K562 (cell line): ENCODE measurements around the gene ZMYM2. TPM values are rescaled to one million over a fixed set of nuclear protein-coding genes. Genes with fewer than 3 reads are reported as not detected.

Source experiments
- BCL6 ChIP-seq: fragments of 250-450 bp; sonication (Bioruptor Pico); IDR thresholded peaks from 2 replicates; pipeline ENCODE4 v1.4.0; 2020
- BDP1 ChIP-seq: IDR thresholded peaks from 3 replicates; pipeline ENCODE4 v1.6.1; 2011; ENCODE audit not compliant: insufficient read length, insufficient read depth
- CBX2 ChIP-seq: fragments of 200-600 bp; sonication (generic); IDR thresholded peaks from one replicate; pipeline ENCODE4 v1.6.1; 2012; ENCODE audit warnings: mild to moderate bottlenecking, low read length, inconsistent platforms; ENCODE audit not compliant: insufficient read depth, poor library complexity, severe bottlenecking
- CHD4 ChIP-seq: fragments of 200-600 bp; sonication (generic); IDR thresholded peaks from 3 replicates; pipeline ENCODE4 v1.6.1; 2012; ENCODE audit warnings: low read depth, mild to moderate bottlenecking, mixed read lengths, low read length, inconsistent platforms; ENCODE audit not compliant: insufficient read depth, insufficient replicate concordance, poor library complexity, severe bottlenecking
- HOXB6 ChIP-seq: fragments of 250-450 bp; sonication (Bioruptor Pico); IDR thresholded peaks from 2 replicates; pipeline ENCODE4 v1.5.1; 2022; ENCODE audit warnings: mild to moderate bottlenecking, borderline replicate concordance
- JUND ChIP-seq, 2 experiments: IDR thresholded peaks; 2 replicates in 1 of 2; 3 replicates in 1 of 2; pipeline ENCODE4 v1.6.1; 2011; ENCODE audit warnings: borderline replicate concordance in 2 of 2, low read depth in 2 of 2, low read length in 2 of 2, improper control_type of control experiment in 1 of 2, missing biosample characterization in 1 of 2, missing genetic modification characterization in 1 of 2, missing genetic modification reagents in 1 of 2
- MBD1 ChIP-seq: fragments of 250-450 bp; sonication (Bioruptor Pico); IDR thresholded peaks from 2 replicates; pipeline ENCODE4 v1.8.0; 2022; ENCODE audit warnings: inconsistent platforms
- MTA3 ChIP-seq: fragments of 450-650 bp; formaldehyde crosslinking; IDR thresholded peaks from 2 replicates; pipeline ENCODE4 v1.6.1; 2017; ENCODE audit warnings: mild to moderate bottlenecking, borderline replicate concordance
- NCOA2 ChIP-seq, 2 experiments: fragments of 450-650 bp; IDR thresholded peaks; 2 replicates each; pipeline ENCODE4 v1.6.1; 2018; ENCODE audit warnings: mild to moderate bottlenecking in 2 of 2, moderate library complexity in 1 of 2; ENCODE audit not compliant: partially characterized antibody in 2 of 2
- PCBP1 ChIP-seq: fragments of 200-400 bp; formaldehyde crosslinking; IDR thresholded peaks from 2 replicates; pipeline ENCODE4 v1.6.1; 2018; ENCODE audit warnings: mild to moderate bottlenecking, low read depth, low read length; ENCODE audit not compliant: poor library complexity, severe bottlenecking
- PPARD ChIP-seq: fragments of 250-450 bp; sonication (Bioruptor Pico); IDR thresholded peaks from 2 replicates; pipeline ENCODE4 v1.8.0; 2022; ENCODE audit warnings: inconsistent platforms, mild to moderate bottlenecking, moderate library complexity
- PURB ChIP-seq: sonication (generic); formaldehyde crosslinking; IDR thresholded peaks from 2 replicates; pipeline ENCODE4 v1.9.0; 2021; ENCODE audit warnings: low read depth, mild to moderate bottlenecking, missing genetic modification reagents
- RAD21 ChIP-seq, 2 experiments: fragments of 250-450 bp in 1 of 2; fragments of 450-650 bp in 1 of 2; sonication (Bioruptor Pico) in 1 of 2; formaldehyde crosslinking in 1 of 2; IDR thresholded peaks in 1 of 2; conservative IDR thresholded peaks in 1 of 2; 2 replicates each; pipeline versions ENCODE4 v1.4.0 to v1.8.0; 2020 to 2022; ENCODE audit warnings: mild to moderate bottlenecking in 2 of 2, moderate library complexity in 1 of 2
- ZBTB26 ChIP-seq: fragments of 450-650 bp; formaldehyde crosslinking; IDR thresholded peaks from 2 replicates; pipeline ENCODE4 v1.4.0; 2022; ENCODE audit warnings: missing genetic modification characterization
- ZNF282 ChIP-seq: sonication (generic); formaldehyde crosslinking; IDR thresholded peaks from 2 replicates; pipeline ENCODE4 v1.8.1; 2023; ENCODE audit warnings: missing genetic modification reagents
- ZNF445 ChIP-seq: fragments of 250-450 bp; sonication (Bioruptor Pico); IDR thresholded peaks from 2 replicates; pipeline ENCODE4 v1.4.0; 2020; ENCODE audit warnings: low read depth, mild to moderate bottlenecking, moderate library complexity
- ZSCAN29 ChIP-seq: fragments of 450-650 bp; IDR thresholded peaks from 2 replicates; pipeline ENCODE4 v1.6.1; 2017
- polyA plus RNA-seq, 8 experiments: library from polyadenylated mRNA; depleted of rRNA in 4 of 8; stranded (reverse) in 5 of 8; unstranded in 3 of 8; fragments of >200 nt; fragmentation: Nextera tagmentation in 2 of 8; fragmentation: Illumina TruSeq in 1 of 8; extraction: Ambion mirVana in 2 of 8; extraction: Trizol in 1 of 8; gene quantifications; 2 replicates each; pipeline versions ENCODE4 v1.2.1 to v1.2.3, GENCODE V29; 2011 to 2014; ENCODE audit warnings: inconsistent platforms in 1 of 8, missing spikeins in 1 of 8
- total RNA-seq, 7 experiments: library from RNA; depleted of rRNA in 6 of 7; stranded (reverse); fragments of >200 nt in 6 of 7; fragmentation: Illumina TruSeq in 2 of 7; extraction: Trizol in 2 of 7; gene quantifications; 2 replicates each; pipeline versions ENCODE4 v1.2.1 to v1.2.3, GENCODE V29; 2011 to 2021; ENCODE audit warnings: low replicate concordance in 1 of 7
- TF ChIP-seq, protein P1 (sequence below): sonication (generic); formaldehyde crosslinking; IDR thresholded peaks from 2 replicates; pipeline ENCODE4 v1.8.1; 2022; ENCODE audit warnings: missing genetic modification reagents
- TF ChIP-seq, protein P2 (sequence below): fragments of 450-650 bp; IDR thresholded peaks from 2 replicates; pipeline ENCODE4 v1.6.1; 2017; ENCODE audit warnings: mild to moderate bottlenecking, moderate library complexity

ZMYM2 gene
- total and polyA plus RNA-seq, 9 of the 15 experiments (the other 6 are each of a cell fraction or from before 2014, with no cell fraction given), result 5.0 to 48.8 (median 26.8) TPM

DNA sequence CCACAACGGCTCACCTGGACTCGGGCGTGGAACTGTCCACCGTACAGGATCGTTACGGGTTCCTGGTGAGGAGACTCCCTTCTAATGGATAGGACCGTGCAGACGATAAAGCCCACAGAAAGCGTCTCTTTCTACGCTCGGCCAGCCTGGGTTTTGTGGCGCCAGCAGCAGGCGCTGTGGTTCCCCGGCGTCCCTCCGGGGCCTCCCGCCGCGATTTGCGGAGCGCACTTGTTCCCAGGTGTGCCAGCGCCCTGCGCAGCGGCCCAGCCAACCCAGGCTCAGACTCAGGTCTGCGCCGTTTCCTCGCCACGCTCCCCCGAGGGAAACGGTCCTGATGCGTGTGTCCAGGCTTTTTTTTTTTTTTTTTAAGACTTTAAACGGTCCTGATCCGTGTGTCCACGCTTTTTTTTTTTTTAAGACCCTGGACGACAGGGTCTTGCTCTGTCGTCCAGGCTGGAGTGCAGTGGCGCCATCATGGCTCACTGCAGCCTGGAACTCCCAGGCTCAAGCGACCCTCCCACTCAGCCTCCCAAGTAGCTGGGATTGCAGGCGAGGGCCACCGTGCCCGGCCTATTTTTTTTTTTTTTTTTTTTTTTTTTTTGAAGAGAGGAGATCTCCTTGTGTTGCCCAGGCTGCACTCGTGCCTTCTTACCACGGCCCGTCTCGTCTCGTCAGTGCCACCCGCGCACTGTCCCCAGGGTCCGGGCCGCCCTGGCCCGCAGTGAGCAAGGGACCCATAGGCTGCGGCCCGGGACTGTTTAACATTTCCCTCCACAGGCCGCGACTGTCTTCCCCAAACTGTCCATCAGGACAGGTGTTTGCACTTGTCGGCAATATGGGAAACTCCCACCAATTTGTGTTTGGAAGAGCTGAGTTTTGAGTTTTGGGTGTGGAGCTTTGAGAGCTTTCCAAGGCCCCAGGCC, 178.5 kb downstream of the ZMYM2 start (continued):
- no peak for TF ChIP-seq ZBTB26 (CRISPR knock-in tag)
- TF ChIP-seq MTA3, result no peak
- TF ChIP-seq PURB (CRISPR knock-in tag), result no peak
- no peak for TF ChIP-seq MBD1 (CRISPR knock-in tag)
- no peak for TF ChIP-seq CBX2
- no peak for TF ChIP-seq NCOA2 (IDR thresholded peaks at IDR 0.05; ENCODE audit: partially characterized antibody in 2 of 2)
- no peak for TF ChIP-seq ZNF445
- TF ChIP-seq ZSCAN29, result no peak
- TF ChIP-seq HOXB6, result no peak
- TF ChIP-seq, protein P1, sequence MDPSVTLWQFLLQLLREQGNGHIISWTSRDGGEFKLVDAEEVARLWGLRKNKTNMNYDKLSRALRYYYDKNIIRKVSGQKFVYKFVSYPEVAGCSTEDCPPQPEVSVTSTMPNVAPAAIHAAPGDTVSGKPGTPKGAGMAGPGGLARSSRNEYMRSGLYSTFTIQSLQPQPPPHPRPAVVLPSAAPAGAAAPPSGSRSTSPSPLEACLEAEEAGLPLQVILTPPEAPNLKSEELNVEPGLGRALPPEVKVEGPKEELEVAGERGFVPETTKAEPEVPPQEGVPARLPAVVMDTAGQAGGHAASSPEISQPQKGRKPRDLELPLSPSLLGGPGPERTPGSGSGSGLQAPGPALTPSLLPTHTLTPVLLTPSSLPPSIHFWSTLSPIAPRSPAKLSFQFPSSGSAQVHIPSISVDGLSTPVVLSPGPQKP (CRISPR knock-in tag), result no peak
- TF ChIP-seq PCBP1, result no peak
- no peak for TF ChIP-seq PPARD (CRISPR knock-in tag)
- no peak for TF ChIP-seq BCL6 (CRISPR knock-in tag)
- TF ChIP-seq ZNF282, result no peak
- TF ChIP-seq, protein P2, sequence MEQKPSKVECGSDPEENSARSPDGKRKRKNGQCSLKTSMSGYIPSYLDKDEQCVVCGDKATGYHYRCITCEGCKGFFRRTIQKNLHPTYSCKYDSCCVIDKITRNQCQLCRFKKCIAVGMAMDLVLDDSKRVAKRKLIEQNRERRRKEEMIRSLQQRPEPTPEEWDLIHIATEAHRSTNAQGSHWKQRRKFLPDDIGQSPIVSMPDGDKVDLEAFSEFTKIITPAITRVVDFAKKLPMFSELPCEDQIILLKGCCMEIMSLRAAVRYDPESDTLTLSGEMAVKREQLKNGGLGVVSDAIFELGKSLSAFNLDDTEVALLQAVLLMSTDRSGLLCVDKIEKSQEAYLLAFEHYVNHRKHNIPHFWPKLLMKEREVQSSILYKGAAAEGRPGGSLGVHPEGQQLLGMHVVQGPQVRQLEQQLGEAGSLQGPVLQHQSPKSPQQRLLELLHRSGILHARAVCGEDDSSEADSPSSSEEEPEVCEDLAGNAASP, result no peak
- TF ChIP-seq CHD4, result no peak
- peak in 1 of 2 experiments; percentile 45; a peak in 2 of 4 replicates for TF ChIP-seq RAD21 (CRISPR knock-in tag; conservative IDR thresholded peaks at IDR 0.05 in 1 of 2, IDR thresholded peaks at IDR 0.05 in 1 of 2)
- 0 out of 2 replicates have a peak, but pooled peaks have one; percentile 6 for TF ChIP-seq JUND (IDR thresholded peaks at IDR 0.05; ENCODE audit: borderline replicate concordance, low read depth, low read length)
- no peak for TF ChIP-seq JUND (tag; IDR thresholded peaks at IDR 0.05; ENCODE audit: borderline replicate concordance, low read depth, low read length)
- no peak for TF ChIP-seq BDP1
